ENCODE measurements around the gene MARF1.

GRCh38 chr16:15658556-15658955 is 15.6 kb upstream of the MARF1 start:
- no peak for TF ChIP-seq CTCF (IDR thresholded peaks at IDR 0.05)
- TF ChIP-seq POLR2A (IDR thresholded peaks at IDR 0.05) = no peak
